IMR-90 (cell line): ENCODE measurements around the gene CDCP1. TPM values are rescaled to one million over a fixed set of nuclear protein-coding genes. Genes with fewer than 3 reads are reported as not detected.

Experiments used
- ATAC-seq: fragments of 200-7000 bp; cut with Tn5 transposase; 2 replicates; pipeline ENCODE4 v1.9.1; 2020; ENCODE audit warnings: low read depth, mild to moderate bottlenecking, moderate library complexity
- BruUV-seq: library from RNA; stranded (reverse); fragments of 400-500 nt; replicated peaks from 2 replicates; lab custom pipeline; 2021; lab: Mats Ljungman, UMichigan
- CTCF ChIA-PET: fragments of 300-600 bp; formaldehyde crosslinking; extraction: SDS; loops from one replicate; lab custom pipeline; 2021; ENCODE audit warnings: antibody characterized with exemption; lab: Yijun Ruan, JAX
- POLR2A ChIA-PET: fragments of 300-600 bp; sonication (Branson Sonifier 250); formaldehyde crosslinking; loops from one replicate; lab custom pipeline; 2022; ENCODE audit warnings: antibody characterized with exemption; ENCODE audit not compliant: unreplicated experiment; lab: Charles Lee
- DNase-seq: peaks from one replicate; pipeline ENCODE4 v3.0.0; 2013
- H2AFZ ChIP-seq: replicated peaks from 2 replicates; pipeline ENCODE3; 2013; ENCODE audit warnings: low read length, mild to moderate bottlenecking; ENCODE audit not compliant: poor library complexity
- H2AK5ac ChIP-seq: 2 replicates; pipeline ENCODE4 v1.6.1; 2013; ENCODE audit warnings: low read depth, low read length, inconsistent platforms
- H2AK9ac ChIP-seq: replicated peaks from 2 replicates; pipeline ENCODE3; 2013; ENCODE audit warnings: mild to moderate bottlenecking, low read depth, low read length, moderate library complexity; ENCODE audit not compliant: poor library complexity
- H2BK120ac ChIP-seq: 2 replicates; pipeline ENCODE4 v1.6.1; 2013; ENCODE audit warnings: low read depth, low read length, inconsistent platforms
- H2BK15ac ChIP-seq: 3 replicates; pipeline ENCODE4 v1.6.1; 2013; ENCODE audit warnings: low read depth, low read length, inconsistent platforms
- H2BK20ac ChIP-seq: 2 replicates; pipeline ENCODE4 v1.6.1; 2013; ENCODE audit warnings: low read depth, mild to moderate bottlenecking, inconsistent platforms, low read length, moderate library complexity
- H2BK5ac ChIP-seq: 2 replicates; pipeline ENCODE4 v1.6.1; 2013; ENCODE audit warnings: mild to moderate bottlenecking, low read depth, low read length, inconsistent platforms; ENCODE audit not compliant: poor library complexity, severe bottlenecking
- H3K14ac ChIP-seq: replicated peaks from 2 replicates; pipeline ENCODE4 v1.6.1; 2013; ENCODE audit warnings: low read depth, low read length, inconsistent platforms
- H3K18ac ChIP-seq: 2 replicates; pipeline ENCODE4 v1.6.1; 2013; ENCODE audit warnings: low read depth, low read length, control low read depth
- H3K23ac ChIP-seq: 2 replicates; pipeline ENCODE4 v1.6.1; 2013; ENCODE audit warnings: low read depth, low read length, inconsistent platforms
- H3K27ac ChIP-seq: 2 replicates; pipeline ENCODE4 v1.5.1; 2013; ENCODE audit warnings: mild to moderate bottlenecking, control low read depth, low read length; ENCODE audit not compliant: insufficient read depth
- H3K27me3 ChIP-seq: 2 replicates; pipeline ENCODE4 v1.6.1; 2013; ENCODE audit warnings: low read length; ENCODE audit not compliant: control insufficient read depth, insufficient read depth
- H3K36me3 ChIP-seq: 2 replicates; pipeline ENCODE4 v1.6.1; 2013; ENCODE audit warnings: low read length, mixed read lengths; ENCODE audit not compliant: control insufficient read depth, insufficient read depth
- H3K4ac ChIP-seq: 2 replicates; pipeline ENCODE4 v1.6.1; 2013; ENCODE audit warnings: low read depth, low read length, inconsistent platforms
- H3K4me1 ChIP-seq: 2 replicates; pipeline ENCODE4 v1.6.1; 2013; ENCODE audit warnings: low read length, mixed read lengths; ENCODE audit not compliant: control insufficient read depth, insufficient read depth
- H3K4me2 ChIP-seq: 2 replicates; pipeline ENCODE4 v1.6.1; 2013; ENCODE audit warnings: low read depth, mild to moderate bottlenecking, control low read depth, low read length, moderate library complexity
- H3K4me3 ChIP-seq: 2 replicates; pipeline ENCODE4 v1.5.1; 2013; ENCODE audit warnings: low read depth, mild to moderate bottlenecking, control low read depth, low read length, moderate library complexity; ENCODE audit not compliant: insufficient read depth
- H3K56ac ChIP-seq: 2 replicates; pipeline ENCODE4 v1.6.1; 2013; ENCODE audit warnings: low read length, inconsistent platforms; ENCODE audit not compliant: insufficient read depth; ENCODE audit errors: extremely low read depth
- H3K79me1 ChIP-seq, 2 experiments: 2 replicates each; pipeline ENCODE4 v1.6.1; 2013; ENCODE audit warnings: low read length in 2 of 2, inconsistent platforms in 1 of 2, low read depth in 1 of 2
- H3K9ac ChIP-seq: 2 replicates; pipeline ENCODE4 v1.6.1; 2013; ENCODE audit warnings: low read depth, low read length, control low read depth
- H3K9me1 ChIP-seq: 2 replicates; pipeline ENCODE4 v1.6.1; 2013; ENCODE audit warnings: low read length, inconsistent platforms; ENCODE audit not compliant: insufficient read depth
- H3K9me3 ChIP-seq: 2 replicates; pipeline ENCODE4 v1.6.1; 2013; ENCODE audit warnings: low read length; ENCODE audit not compliant: control insufficient read depth, insufficient read depth
- H4K20me1 ChIP-seq: 2 replicates; pipeline ENCODE4 v1.6.1; 2013; ENCODE audit warnings: low read length, inconsistent platforms; ENCODE audit not compliant: insufficient read depth
- H4K5ac ChIP-seq: 2 replicates; pipeline ENCODE4 v1.6.1; 2013; ENCODE audit warnings: mild to moderate bottlenecking, low read depth, low read length, control low read depth
- H4K8ac ChIP-seq, 2 experiments: 2 replicates each; pipeline ENCODE4 v1.6.1; 2013; ENCODE audit warnings: low read depth in 2 of 2, low read length in 2 of 2, control low read depth in 1 of 2, inconsistent platforms in 1 of 2
- H4K91ac ChIP-seq: 2 replicates; pipeline ENCODE4 v1.6.1; 2013; ENCODE audit warnings: low read depth, low read length, inconsistent platforms; ENCODE audit not compliant: insufficient read depth
- CEBPB ChIP-seq: IDR thresholded peaks from 2 replicates; pipeline ENCODE4 v1.6.1; 2012; ENCODE audit warnings: low read depth, low read length, improper control_type of control experiment
- CHD1 ChIP-seq: IDR thresholded peaks from 2 replicates; pipeline ENCODE4 v1.6.1; 2012; ENCODE audit warnings: low read depth, low read length, improper control_type of control experiment
- CTCF ChIP-seq: conservative IDR thresholded peaks from 2 replicates; pipeline ENCODE4 v1.5.1; 2012; ENCODE audit warnings: mild to moderate bottlenecking, low read depth, low read length, improper control_type of control experiment
- FOS ChIP-seq: fragments of 150-350 bp; IDR thresholded peaks from 2 replicates; pipeline ENCODE4 v1.6.1; 2016; ENCODE audit warnings: low read depth, low read length
- MAFK ChIP-seq: IDR thresholded peaks from 2 replicates; pipeline ENCODE4 v1.6.1; 2012; ENCODE audit warnings: low read depth, low read length, improper control_type of control experiment
- MAZ ChIP-seq: IDR thresholded peaks from 2 replicates; pipeline ENCODE4 v1.6.1; 2012; ENCODE audit warnings: low read depth, mild to moderate bottlenecking, low read length, improper control_type of control experiment, moderate library complexity, borderline replicate concordance
- MXI1 ChIP-seq: IDR thresholded peaks from 2 replicates; pipeline ENCODE4 v1.6.1; 2012; ENCODE audit warnings: low read depth, mild to moderate bottlenecking, low read length, moderate library complexity, borderline replicate concordance
- NFE2L2 ChIP-seq: fragments of 150-350 bp; IDR thresholded peaks from 2 replicates; pipeline ENCODE4 v1.6.1; 2016; ENCODE audit warnings: low read depth, mild to moderate bottlenecking, low read length
- POLR2A ChIP-seq: IDR thresholded peaks from 2 replicates; pipeline ENCODE4 v1.6.1; 2012; ENCODE audit warnings: mild to moderate bottlenecking, low read depth, low read length
- RAD21 ChIP-seq: IDR thresholded peaks from 2 replicates; pipeline ENCODE4 v1.6.1; 2012; ENCODE audit warnings: low read length, improper control_type of control experiment
- RCOR1 ChIP-seq: IDR thresholded peaks from 2 replicates; pipeline ENCODE4 v1.6.1; 2012; ENCODE audit warnings: mild to moderate bottlenecking, low read length, improper control_type of control experiment; ENCODE audit not compliant: insufficient replicate concordance
- RFX5 ChIP-seq: IDR thresholded peaks from 2 replicates; pipeline ENCODE4 v1.8.0; 2012; ENCODE audit warnings: low read depth, mild to moderate bottlenecking, low read length, moderate library complexity
- SMC3 ChIP-seq: fragments of 150-350 bp; IDR thresholded peaks from 2 replicates; pipeline ENCODE4 v1.6.1; 2016; ENCODE audit warnings: low read depth, mild to moderate bottlenecking, antibody characterized with exemption, low read length, moderate library complexity
- USF2 ChIP-seq: fragments of 150-350 bp; IDR thresholded peaks from 2 replicates; pipeline ENCODE4 v1.6.1; 2017; ENCODE audit warnings: mild to moderate bottlenecking, antibody characterized with exemption, low read length, low read depth
- WGBS, 2 experiments: methylation state at CpG; one replicate each; pipeline versions ENCODE4 v1.1.5 to v1.1.7; 2013; ENCODE audit warnings: missing lambda C conversion rate in 2 of 2; ENCODE audit not compliant: insufficient read length in 1 of 2; ENCODE audit errors: extremely low coverage in 2 of 2; 5-methylcytosine and 5-hydroxymethylcytosine counted together
- dilution Hi-C: fragments of 300-500 bp; cut with HindIII; formaldehyde crosslinking; loops from one replicate; pipeline ENCODE4 v1.14.3; 2018; ENCODE audit warnings: low sequenced_read_pairs; ENCODE audit not compliant: unreplicated experiment
- in situ Hi-C: fragments of 300-500 bp; cut with MboI; formaldehyde crosslinking; loops from 3 replicates; pipeline ENCODE4 v1.14.3; 2019; ENCODE audit warnings: low sequenced_read_pairs, inconsistent platforms, mixed read lengths
- intact Hi-C: fragments of 100-400 bp; cut with micrococcal nuclease; formaldehyde crosslinking; loops from 2 replicates; pipeline ENCODE4 v1.10.0; 2022
- polyA plus RNA-seq, 3 experiments: library from polyadenylated mRNA; depleted of rRNA; stranded (reverse); fragments of >200 nt; gene quantifications; 2 replicates each; pipeline ENCODE4 v1.2.3, GENCODE V29; 2012; ENCODE audit warnings: low replicate concordance in 1 of 3
- total RNA-seq: library from RNA; depleted of rRNA; stranded (reverse); fragments of >200 nt; gene quantifications from 2 replicates; pipeline ENCODE4 v1.2.3, GENCODE V29; 2012
- TF ChIP-seq, protein P1 (sequence below): fragments of 150-350 bp; IDR thresholded peaks from 2 replicates; pipeline ENCODE4 v1.6.1; 2016; ENCODE audit warnings: low read depth, mild to moderate bottlenecking, low read length, moderate library complexity, borderline replicate concordance

The CDCP1 gene
- total and polyA plus RNA-seq, 2 of the 4 experiments (the other 2 are of a cell fraction): 2.5 to 3.8 TPM

DNA sequence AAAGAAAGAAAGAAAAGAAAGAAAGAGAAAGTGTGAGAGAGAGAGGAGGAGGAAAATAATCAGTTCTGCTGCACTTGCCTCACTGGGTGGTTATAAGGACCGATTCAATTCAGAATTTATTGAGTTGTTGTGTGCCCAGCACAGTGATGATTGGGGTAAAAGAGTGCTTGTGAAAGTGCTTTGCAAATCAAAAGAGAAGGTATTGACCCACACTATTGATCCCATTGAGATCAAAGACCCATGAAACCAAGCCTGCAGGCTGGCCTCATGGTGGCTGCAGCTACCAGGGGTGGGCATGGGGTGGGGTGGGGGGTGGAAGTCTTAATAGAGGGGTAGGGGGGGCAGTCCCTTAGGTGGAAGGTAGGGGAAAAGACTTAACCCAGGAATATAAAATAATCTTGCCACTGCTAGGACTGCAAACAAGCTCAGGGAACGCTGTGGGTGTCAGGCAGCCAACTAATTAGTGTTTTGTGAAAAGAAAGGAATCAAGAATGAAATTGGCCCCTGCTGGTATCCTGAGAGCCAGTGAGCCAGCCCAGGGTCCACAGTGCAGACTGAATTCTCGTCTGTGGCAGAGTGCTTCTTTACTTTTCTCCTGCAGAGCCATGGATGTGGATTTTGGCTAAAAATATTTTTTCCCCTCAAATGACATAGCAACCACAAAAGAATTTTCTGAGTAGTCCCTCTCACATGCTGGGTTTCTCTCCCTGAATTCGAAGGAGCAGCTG is 85.8 kb downstream of the CDCP1 start:
- Histone ChIP-seq H3K4me2 (no peak overlapping the region), H4K91ac (peak overlapping the region; percentile 98), H3K14ac (peak overlapping the region; percentile 92), H4K20me1 (no peaks in the 10 kb centered on the region), H2BK5ac (peak overlapping the region; percentile 87), H3K18ac (peak overlapping the region; percentile 99), H3K56ac (peak overlapping the region; percentile 95), H4K8ac (peak overlapping the region; percentile 89 to 96), H3K4ac (peak overlapping the region; percentile 99), H2AK9ac (peak overlapping the region; percentile 87), H3K27ac (peak overlapping the region; percentile 97), H3K23ac (peak overlapping the region; percentile 94), H2BK20ac (peak overlapping the region; percentile 100), H3K4me3 (no peak overlapping the region), H3K36me3 (no peaks in the 10 kb centered on the region), H4K5ac (peak overlapping the region; percentile 98), H2BK15ac (peak overlapping the region; percentile 96), H2BK120ac (peak overlapping the region; percentile 100), H3K9ac (peak overlapping the region; percentile 57), H3K27me3 (no peaks in the 10 kb centered on the region), H2AFZ (peak overlapping the region; percentile 70), H3K9me3 (no peaks in the 10 kb centered on the region), H2AK5ac (peak overlapping the region; percentile 97), H3K9me1 (peaks cover 35% of the 10 kb centered on the region), H3K79me1 (peaks cover 4 to 42% of the 10 kb centered on the region in 2 experiments), H3K4me1 (peaks cover 44% of the 10 kb centered on the region)
- BruUV-seq: no TSS peak
- intact Hi-C loops (no loop called here), dilution Hi-C loops (no loop called here), in situ Hi-C loops (no loop called here)
- ATAC-seq (no peak; the same call in 1 of the 2 replicates), DNase-seq (no peak)
- WGBS, 2 experiments: 67% methylated on average over 1 of the region's 4 CpGs; no CpG with 5 or more reads in 1 of the 2 experiments
- ChIA-PET CTCF (interaction anchor here (0.9 kb wide), 1 partner anchor 53 kb away, joined by 3 read pairs; no protein-coding TSS in a partner anchor), POLR2A (no interaction called here)
- TF ChIP-seq MAFK (no peak), MXI1 (no peak), CTCF (no peak), FOS (no peak), NFE2L2 (no peak), POLR2A (no peak), RAD21 (no peak), USF2 (no peak), RCOR1 (no peak), SMC3 (no peak), CHD1 (no peak), CEBPB (no peak), MAZ (no peak), RFX5 (no peak)
- TF ChIP-seq, protein P1, sequence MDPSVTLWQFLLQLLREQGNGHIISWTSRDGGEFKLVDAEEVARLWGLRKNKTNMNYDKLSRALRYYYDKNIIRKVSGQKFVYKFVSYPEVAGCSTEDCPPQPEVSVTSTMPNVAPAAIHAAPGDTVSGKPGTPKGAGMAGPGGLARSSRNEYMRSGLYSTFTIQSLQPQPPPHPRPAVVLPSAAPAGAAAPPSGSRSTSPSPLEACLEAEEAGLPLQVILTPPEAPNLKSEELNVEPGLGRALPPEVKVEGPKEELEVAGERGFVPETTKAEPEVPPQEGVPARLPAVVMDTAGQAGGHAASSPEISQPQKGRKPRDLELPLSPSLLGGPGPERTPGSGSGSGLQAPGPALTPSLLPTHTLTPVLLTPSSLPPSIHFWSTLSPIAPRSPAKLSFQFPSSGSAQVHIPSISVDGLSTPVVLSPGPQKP: no peak
